ENCODE results near the gene ACP7.
"Not testable (repeated sequence)": the region's sequence is repeated elsewhere in the genome, so short reads cannot be mapped to it uniquely, and the experiment has no call there.

The ACP7 gene

DNA sequence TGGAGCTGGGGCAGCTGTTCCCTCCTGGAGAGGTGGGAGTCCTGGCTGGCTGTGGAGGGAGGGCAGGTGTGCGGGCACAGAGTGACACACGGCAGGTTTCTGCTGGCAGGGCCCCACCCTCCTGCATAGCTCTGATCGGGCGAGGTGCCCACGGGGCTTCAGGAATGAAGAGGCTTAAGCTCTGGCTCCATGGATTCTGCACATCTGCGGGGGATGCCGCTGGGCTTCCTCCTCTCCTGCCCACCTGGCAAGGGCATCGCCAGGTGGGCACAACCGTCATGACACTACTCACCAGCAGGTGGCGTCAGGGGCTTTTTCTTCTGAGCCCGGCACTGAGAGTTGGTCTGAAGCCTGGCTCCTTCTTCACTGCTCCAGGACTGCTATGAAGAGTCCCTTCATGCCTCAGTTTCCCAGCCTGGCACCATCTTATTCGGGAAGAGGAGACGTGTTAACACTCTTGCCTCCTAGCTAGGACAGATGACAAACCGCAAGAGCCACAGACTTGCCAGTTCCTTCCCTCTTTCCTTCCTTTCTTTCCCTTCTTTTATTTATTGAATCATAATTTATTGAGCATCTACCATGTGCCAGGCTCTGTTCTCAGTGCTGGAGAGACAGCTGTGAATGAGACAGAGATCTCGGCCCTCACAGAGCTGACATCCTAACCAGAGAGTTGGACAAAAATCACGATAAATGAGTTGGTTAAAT lies 26.2 kb downstream of the ACP7 start:
- peak; percentile 29 for DNase-seq

DNA sequence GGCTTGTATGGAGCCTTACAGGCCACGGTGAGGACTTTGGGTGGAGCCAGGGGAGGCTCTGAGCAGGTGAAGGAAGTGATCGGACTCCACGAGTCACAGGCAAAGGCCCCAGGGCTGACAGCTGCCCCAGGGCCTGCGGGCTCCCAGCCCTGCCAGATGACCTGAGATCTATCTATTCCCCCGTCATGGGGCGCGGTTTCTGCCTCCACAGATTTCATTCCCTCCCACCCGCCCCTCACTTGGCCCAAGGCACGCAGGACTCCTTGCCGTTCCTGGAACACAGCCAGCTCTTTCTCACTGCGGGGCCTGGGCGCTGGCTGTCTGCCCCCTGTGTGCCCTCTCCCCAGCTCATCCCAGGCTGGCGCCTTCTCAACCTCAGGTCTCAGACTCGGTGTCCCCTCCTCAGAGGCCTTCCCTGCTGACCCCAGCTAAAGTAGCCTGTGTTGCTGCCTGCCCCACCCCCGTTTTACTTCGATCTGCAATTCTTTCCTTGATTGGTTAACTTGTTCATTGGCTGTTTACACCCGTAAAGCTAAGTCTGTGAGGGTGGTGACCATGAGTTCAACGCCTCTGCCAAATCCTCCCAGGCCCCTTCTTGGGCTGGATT lies 27.5 kb downstream of the ACP7 start:
- no peak for DNase-seq

DNA sequence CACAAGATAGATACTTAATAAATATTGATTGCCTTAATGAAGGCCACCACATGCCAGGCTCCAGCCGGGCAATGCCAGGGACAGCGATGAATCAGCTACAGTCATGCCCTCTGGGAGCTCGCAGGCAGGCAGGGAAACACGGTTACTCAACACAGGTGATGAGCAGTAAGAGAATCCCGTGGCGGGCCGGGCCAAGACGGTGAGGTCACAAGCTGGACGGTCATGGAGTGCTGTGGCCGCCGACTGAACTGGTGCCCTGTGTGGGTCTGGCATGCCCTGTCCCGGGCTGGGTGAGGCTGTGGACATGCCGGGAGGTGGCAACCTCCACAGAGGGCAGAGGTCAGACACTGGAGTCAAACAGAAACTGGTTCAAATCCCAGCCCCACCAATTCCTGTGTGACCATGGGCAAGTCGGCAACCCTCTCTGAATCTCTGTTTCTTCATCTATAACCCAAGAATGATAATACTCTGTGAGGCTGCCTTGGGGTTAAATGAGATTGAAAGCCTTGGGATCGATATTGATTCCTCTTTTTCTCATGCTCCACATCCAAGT lies 28.2 kb downstream of the ACP7 start:
- DNase-seq = no peak

DNA sequence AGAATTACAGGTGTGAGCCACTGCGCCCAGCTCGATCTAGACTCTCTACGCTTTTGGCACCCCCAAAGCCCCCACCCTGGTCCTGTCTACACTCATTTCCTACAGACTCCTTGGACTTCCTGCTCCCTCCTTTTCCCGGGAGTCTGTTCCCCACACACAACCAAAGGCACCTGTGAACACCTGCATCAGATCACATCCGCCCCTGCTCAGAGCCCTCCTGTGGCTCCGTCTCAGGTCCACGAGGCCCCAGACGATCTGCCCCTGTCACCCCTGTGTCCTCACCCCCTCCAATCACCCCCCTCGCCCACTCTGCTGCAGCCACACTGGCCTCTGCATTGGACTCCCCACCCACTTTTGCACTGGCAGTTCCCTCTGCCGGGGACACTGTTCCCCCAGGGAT lies 29.0 kb downstream of the ACP7 start:
- no peak for DNase-seq

DNA sequence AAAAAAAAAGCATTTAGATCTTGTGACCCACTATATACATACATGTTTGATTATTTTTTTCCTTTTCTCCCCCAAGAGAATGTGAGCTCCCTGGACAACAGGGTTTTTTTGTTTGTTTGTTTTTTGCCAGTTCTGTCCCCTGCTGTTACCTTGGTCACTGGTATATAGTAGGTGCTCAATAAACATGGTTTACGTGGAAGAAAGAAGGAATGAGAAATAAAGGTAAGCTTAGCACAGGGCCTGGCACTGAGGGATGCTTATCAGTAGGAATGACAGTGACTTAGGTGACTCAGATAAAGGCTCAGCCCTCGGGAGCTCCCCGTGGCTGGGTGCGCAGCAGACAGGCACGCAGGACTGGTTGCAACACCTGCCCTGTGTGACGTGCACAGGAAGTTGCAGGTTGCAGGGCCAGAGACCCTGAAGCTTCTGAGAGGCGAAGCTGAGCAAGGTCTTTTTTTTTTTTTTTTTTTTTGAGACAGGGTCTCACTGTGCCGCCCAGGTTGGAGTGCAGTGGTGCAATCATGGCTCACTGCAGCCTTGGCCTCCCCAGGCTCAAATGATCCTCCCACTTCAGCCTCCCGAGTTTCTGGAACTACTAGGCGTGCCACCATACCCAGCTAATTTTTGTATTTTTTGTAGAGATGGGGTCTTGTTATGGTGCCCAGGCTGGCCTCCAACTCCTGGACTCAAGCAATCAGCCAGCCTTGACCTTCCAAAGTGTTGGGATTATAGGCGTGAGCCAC lies 31.1 kb downstream of the ACP7 start:
- DNase-seq = no peak

DNA sequence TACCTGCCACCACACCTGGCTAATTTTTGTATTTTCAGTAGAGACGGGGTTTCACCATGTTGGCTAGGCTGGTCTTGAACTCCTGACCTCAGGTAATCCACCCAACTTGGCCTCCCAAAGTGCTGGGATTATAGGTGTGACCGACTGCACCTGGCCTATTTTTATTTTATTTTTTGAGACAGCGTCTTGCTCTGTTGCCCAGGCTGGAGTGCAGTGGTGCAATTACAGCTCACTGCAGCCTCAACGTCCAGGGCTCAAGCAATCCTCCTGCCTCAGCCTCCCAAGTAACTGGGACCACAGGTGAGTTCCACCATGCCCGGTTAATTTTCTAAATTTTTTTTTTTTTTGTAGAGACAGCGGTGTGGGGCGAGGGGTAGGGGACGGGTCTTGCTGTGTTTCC lies 32.9 kb downstream of the ACP7 start:
- not testable (repeated sequence) for DNase-seq

DNA sequence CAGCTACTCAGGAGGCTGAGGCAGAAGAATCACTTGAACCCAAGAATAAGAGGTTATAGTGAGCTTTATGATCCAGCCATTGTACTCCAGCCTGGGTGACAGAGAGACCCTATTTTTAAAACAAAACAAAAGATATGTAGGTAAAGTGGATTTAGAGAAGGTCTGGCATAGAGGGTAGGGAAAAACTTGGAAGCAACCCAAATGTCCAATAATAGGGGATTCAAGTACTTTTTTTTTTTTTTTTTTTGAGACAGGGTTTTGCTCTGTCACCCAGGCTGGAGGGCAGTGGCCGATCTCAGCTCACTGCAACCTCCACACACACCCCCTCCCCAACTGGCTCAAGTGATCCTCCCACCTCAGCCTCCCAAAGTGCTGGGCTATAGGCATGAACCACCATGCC lies 35.7 kb downstream of the ACP7 start:
- no peak for DNase-seq

DNA sequence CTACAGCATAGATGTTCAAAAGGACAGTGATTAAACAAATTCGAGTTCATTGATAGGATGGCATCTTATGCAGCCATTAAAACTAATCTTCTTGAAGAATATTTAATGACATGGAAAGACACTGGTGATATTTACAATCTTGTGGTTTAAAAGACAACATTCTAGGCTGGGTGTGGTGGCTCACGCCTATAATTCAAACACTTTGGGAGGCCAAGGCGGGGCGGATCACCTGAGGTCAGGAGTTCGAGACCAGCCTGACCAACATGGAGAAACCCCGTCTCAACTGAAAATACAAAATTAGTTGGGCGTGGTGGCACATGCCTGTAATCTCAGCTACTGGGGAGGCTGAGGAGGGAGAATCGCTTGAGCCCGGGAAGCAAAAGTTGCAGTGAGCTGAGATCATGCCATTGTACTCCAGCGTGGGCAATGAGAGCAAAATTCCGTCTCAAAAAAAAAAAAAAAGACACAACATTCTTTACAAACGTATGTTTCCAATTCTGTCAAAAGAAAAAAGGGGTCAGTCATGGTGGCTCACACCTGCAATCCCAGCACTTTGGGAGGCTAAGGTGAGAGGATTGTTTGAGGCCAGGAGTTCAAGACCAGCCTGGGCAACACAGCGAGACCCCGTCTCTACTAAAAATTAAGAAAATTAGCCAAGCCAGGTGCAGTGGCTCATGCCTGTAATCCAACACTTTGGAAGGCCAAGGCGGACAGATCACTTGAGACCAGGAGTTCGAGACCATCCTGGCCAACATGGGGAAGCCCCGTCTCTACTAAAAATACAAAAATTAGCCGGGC lies 39.0 kb downstream of the ACP7 start:
- no peak for DNase-seq

DNA sequence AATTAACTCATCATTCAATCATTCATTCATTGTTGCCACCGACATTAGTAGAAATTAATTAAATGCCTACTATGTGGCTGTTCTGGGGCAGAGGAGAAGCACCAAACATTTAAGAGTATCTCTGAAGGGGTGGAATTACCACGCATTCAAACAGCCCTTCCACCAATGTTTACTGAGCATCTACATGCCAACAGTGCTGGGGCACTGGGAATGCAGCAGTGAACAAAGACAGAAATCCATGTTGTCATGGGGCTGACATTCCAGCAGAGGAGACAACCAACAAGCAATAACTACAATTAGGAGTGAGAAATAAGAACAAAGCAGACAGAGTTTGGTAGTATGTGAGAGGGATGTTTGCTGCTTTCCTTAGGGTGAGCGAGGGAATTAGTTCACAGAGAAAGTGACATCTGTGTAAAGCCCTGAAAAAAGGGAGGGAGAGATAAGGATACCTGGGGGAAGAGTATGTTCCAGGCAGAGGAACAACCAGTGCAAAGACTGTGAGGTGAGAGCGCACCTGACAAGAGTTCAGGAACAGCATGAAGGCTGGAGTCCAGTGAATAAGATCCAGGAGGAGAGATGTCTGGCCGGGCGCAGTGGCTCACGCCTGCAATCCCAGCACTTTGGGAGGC lies 40.1 kb downstream of the ACP7 start:
- DNase-seq = no peak

DNA sequence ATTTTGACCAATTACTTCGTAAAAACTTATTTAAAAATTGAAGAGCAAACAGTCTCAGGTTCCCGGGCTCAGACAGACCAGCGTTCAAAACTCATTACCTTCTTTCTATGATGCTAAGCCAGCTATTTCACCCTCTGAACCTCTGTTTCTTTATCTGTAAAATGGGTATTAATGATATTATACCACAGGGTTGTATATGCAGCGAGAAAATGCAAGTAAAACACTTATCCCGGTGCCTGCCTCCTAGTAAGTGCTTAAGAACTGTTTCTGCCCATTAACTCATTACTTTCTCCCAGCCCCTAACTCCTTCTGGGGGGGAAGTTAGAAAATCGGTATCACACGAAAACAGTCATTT lies 41.0 kb downstream of the ACP7 start:
- DNase-seq = no peak

DNA sequence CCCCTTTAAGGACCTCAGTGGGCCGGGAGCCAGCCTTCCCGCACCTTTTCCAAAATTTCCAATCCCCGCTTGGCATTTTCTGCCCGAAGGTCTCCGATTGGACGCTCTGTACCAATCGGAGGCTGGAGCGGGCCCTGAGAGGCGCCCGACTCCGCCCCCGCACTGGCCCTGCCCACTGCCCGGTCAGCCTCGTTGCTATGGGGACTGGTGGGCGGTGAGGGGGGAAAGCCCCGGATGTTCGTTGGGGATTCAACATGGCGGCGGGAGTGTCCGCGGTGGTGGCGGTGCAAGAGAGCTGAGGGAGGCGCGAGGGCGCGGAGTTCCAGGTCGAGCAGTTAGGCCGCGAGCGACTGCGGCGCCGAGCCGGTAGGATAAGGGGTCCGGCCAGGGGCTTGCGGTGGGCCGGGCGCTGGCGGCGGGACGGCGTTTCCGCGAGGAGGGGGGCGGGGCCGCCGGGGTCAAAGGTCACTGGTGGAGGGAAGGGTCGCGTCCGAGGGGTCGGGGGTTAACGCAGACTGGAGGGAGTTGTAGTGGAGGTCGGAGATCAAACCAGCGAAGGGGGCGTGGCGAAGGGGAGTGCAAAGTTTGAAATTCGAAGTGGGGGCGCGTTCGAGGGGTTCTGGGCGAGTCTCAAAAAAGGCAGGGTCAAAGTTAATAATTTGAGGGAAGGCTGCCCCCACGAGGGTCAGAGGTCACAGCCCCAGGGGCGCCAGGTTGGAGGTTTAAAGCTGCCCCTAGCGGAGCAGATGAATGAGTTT lies 41.6 kb downstream of the ACP7 start, which contains the start of gene PAK4:
Gene PAK4, plus strand, starts transcription at position 233 of the 758 bp plus-strand sequence. CDS start 43,768 bp downstream, outside the sequence.
- peak; percentile 98 for DNase-seq

DNA sequence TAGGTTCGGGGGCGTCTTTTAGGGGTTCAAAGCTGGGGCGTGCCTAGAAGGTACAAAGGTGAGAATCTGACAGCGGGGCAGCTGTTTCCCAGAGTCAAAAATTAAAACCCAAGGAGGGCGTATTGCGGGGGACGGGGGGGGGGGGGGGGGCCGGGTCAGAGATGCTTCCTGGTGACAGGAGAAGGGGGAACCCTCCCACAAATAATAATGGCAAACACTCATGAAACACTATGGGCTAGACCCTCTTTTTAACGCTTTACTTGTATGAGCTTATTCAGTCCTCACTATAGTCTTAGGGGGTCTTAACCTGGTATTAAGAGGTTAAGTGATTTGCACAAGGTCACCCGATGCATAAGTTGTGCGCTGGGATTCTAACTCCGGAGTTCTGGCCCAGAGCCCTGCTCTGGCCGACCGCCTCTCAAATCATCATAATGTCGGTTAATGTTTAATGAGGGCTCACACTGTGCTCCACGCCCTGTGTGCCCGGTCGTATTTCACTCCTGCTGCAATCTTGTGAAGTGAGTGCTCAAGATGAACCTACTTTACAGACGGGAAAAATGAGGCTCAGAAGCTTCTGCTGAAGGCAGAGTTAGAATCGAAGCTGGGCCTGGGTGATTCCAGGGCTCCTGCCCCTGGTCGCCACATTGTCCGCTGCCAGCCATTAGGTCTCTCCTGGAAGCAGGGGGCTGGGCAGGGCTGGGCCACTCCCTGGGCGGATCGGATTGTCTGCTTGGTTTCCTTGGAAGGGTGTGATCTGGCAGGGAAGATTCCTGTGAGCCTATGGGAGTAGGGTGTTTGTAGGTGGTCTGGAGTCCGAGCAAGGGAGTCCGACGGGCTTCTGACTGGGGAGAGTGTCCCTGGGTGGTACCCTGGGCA lies 42.4 kb downstream of the ACP7 start:
- peak; percentile 22 for DNase-seq

DNA sequence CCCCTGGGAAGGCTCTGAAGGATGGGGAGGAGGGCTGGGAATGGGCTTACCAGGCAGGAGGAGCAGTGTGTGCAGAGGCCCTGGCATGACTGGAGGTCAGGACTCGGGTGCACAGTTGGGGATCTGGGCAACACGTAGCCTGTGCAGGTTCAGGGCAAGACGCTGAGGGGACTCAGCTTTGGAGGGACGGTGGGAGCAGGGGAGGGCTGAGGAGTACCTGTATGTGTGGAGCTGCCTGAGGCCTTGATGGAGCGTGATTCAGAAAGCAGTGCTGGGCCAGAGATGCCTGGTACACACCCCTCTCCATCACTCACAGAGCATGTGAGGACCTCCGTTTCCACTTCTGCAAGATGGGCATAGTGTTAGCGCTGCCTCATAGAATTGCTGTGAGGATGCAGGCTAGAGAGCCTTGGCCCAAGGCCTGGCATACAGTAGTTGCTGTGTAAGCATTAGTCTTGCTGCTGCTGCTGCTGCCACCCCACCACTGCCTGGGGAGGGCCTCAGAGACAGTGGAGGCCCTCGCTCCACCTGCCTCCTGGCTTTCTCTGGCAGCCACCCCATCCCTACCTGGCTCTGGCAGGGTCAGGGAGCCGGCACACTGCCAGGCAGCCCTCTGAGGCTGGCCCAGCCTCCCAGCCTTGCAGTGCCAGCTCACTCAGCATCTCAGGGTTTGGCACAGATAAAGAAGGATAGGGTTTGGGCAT lies 43.8 kb downstream of the ACP7 start:
- DNase-seq = no peak

DNA sequence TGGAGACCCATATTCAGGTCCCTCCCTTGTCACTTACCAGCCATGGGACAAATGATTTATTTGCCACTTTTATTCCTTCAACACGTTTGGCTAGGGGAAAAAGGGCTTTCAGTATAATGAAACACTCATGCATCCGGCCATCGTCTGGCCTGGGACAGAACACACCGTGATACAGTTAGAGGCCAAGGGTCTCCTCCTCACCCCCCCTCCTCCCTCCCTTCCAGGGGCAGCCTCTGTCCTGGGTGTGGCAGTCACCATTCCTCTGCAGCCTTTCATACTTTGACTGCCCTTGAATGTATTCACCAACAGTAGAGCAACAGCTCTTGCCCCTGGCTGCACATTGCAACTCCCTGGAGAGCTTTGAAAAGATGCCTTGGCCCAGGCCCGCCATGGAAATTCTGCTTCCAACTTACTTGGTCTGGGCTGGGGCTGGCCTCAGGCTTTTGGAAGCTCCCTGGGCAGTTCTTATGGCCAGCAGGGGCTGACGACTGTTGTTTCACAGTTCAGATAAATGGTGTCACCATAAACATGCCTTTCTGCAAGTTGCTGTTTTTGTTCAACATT lies 44.4 kb downstream of the ACP7 start:
- no peak for DNase-seq

DNA sequence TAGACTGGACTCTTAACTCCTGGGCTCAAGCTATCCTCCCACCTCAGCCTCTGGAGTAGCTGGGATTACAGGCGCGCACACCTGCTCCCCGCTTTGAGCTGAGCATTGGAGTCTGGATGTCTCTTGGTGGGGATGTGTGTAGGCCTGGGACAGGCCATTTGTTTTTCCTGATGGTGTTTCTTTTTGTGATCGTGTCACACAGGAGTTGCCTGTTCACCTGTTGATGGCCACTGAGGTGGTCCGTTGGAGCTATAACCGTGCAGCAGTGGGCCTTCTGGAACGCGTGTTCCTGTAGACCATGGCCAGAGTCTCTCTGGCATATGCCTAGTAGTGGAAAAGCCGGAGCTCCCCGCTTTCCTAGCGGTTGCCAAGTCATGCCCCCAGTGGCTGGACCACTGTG lies 44.9 kb downstream of the ACP7 start:
- no peak for DNase-seq

DNA sequence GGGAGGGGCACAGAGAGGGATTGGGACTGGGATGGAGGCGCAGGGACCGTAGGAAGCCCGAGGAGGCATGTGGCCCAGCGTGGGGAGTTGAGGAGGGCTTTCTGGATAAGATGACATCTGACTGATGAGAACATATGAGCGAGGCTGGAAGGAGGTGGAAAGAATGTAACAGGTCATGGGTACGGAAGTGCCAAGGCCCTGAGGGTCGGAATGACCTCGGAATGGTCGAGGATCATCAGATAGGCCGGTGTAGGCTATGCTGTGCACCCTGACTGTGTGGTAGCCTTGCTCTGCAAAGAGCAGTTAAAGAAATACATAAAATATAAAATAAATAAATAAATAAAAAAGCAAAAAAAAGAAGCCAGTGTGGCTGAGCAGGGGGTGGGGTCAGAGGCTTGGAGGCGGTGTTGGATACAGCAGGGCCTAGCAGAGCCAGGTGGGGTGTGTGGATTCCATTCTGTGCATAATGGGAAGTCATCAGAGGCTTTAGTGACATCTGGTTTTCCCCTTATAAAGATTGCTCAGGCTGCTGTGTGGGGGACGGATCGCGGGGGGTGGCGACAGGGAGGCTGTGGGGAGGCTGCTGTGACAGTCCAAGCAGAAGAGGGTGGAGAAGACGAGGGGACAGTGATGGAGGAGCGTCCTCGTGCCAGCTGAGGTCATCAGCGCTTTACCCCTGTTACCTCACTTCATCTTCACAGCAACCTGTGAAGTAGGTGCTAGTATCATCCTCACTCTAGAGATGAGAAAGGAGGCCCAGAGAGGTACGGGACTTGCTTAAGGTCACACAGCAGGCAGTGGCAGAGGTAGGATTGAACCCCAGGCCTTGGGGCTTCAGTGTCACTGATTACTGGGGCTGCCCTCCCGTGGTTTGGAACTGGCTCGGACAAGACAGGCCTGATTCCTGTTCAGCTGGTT lies 46.4 kb downstream of the ACP7 start:
- DNase-seq = no peak

DNA sequence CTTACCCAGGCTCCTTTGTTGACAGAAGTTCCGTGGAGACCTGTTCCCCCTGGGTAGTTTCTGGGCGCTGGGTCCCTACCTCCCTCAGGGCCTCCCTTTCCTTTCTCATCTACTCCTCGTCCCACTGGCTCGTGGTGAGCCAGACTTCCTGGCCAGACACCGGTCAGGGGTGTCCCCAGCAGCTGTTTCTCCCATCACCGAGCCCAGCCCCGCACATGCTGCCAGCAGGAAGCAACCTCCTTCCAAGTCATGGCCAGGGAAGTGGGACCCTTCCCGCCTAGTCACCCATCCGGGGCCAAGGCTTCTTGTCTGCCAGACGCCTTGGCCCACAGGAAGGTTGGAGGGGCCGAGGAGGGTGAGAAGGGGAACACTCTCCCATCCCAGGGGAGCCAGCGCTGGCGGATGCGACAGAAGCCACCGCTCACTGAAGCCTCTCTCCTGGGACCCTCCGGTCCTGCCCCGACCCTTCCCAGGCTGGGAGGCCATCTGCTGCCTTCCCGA lies 47.1 kb downstream of the ACP7 start:
- DNase-seq = no peak

DNA sequence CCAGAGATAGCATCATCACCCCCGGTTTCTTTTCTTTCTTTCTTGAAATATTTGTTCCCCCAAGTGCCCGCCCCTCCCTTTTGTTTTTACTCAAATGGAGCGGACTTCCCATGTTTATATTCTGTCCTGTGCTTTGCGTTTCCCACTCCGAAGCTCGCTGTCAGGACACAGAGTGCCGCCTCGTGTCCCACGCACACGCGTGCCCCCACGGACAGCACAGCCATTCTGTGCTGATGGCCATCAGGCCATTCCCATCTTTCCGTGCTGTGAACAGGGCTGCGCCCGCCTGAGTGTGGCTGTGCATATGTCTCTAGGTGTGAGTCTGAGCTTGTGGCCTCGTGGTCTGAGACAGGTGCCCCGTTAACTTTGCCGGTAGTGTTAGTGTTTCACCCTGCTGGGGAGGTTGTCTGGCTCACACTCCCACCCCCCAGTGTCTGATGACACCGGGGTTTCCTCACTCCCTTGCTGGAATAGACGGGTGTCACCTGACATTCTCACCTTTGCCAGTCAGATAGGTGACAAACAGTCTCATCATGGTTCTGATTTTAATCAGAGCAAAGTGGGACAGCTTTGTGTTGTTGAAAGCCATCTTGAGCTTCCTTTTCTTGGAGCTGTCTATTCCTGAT lies 48.3 kb downstream of the ACP7 start:
- no peak for DNase-seq
